ENCODE results near the gene MED14. TPM values are rescaled to one million over a fixed set of nuclear protein-coding genes. Genes with fewer than 3 reads are reported as not detected.

MED14 gene
- total RNA-seq, 2 donors from 2014 or later: 16.1 to 22.1 TPM

DNA sequence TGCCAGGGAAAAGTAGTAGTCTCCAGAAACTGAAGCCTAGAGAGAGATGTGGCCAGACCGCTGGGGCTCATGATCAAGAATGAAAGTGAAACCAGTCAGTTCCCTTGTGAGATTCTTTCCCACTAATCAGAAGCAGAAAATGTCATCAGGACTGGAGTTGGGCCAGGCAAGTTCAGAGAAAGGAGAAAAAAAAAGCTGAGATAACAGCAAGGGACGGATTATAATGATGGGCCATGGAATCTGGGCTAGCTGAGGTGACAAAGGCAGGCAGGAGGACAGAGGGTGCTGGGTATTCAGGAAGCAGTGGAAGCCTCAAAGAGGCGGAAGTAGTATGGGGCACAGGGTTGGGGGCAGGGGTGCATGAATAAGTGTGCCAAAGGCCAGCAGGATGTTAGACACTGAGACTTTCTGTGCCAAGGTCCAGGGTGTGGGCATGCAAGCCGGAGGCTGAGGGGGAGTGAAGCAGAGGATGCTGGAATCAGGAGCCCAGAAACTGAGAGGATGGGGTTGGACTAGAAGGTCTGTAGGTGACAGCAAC is 90.5 kb downstream of the MED14 start:
- peak; percentile 71 for DNase-seq (ENCODE audit: low spot score)
- Histone ChIP-seq H3K4me1 (peaks cover 0 to 51% of the 10 kb centered on the region in 2 donors), H3K27ac (peak overlapping the region; percentile 63 to 66)

DNA sequence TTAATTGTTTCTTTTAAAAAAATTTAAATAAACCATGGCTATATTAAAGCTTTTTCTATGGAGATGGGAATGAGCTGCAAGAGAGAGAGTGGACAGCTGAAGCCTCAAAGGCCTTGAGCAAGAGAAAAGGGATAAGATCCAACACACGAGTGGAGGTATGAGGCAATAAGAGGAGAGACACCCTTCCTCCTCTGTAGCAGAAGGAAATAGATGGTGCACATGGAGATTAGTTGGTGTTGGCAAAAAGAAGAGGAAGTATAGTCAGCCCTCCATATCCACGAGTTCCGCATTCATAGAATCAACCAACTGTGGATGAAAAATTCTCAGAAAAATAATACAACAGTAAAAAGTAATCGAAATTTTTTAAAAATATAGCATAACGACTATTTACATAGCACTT is 91.2 kb downstream of the MED14 start:
- peak overlapping the region in 1 of 2 donors; percentile 41 for H3K4me3 ChIP-seq
- peak overlapping the region; percentile 63 to 66 for H3K27ac ChIP-seq
- no peak for DNase-seq (ENCODE audit: low spot score)
- no peaks in the 10 kb centered on the region for H3K27me3 ChIP-seq
- no peaks in the 10 kb centered on the region for H3K36me3 ChIP-seq
- no peaks in the 10 kb centered on the region for H3K9me3 ChIP-seq
- TF ChIP-seq, protein P1, sequence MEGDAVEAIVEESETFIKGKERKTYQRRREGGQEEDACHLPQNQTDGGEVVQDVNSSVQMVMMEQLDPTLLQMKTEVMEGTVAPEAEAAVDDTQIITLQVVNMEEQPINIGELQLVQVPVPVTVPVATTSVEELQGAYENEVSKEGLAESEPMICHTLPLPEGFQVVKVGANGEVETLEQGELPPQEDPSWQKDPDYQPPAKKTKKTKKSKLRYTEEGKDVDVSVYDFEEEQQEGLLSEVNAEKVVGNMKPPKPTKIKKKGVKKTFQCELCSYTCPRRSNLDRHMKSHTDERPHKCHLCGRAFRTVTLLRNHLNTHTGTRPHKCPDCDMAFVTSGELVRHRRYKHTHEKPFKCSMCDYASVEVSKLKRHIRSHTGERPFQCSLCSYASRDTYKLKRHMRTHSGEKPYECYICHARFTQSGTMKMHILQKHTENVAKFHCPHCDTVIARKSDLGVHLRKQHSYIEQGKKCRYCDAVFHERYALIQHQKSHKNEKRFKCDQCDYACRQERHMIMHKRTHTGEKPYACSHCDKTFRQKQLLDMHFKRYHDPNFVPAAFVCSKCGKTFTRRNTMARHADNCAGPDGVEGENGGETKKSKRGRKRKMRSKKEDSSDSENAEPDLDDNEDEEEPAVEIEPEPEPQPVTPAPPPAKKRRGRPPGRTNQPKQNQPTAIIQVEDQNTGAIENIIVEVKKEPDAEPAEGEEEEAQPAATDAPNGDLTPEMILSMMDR (IDR thresholded peaks at IDR 0.05): no peak
- peaks cover 0 to 51% of the 10 kb centered on the region in 2 donors for H3K4me1 ChIP-seq

More for the DNA sequence above, 90.5 kb downstream of the MED14 start:
- Histone ChIP-seq H3K36me3 (no peaks in the 10 kb centered on the region), H3K4me3 (peak overlapping the region; percentile 24 to 41), H3K27me3 (no peaks in the 10 kb centered on the region), H3K9me3 (no peaks in the 10 kb centered on the region)
- TF ChIP-seq, protein P1 (IDR thresholded peaks at IDR 0.05): no peak

DNA sequence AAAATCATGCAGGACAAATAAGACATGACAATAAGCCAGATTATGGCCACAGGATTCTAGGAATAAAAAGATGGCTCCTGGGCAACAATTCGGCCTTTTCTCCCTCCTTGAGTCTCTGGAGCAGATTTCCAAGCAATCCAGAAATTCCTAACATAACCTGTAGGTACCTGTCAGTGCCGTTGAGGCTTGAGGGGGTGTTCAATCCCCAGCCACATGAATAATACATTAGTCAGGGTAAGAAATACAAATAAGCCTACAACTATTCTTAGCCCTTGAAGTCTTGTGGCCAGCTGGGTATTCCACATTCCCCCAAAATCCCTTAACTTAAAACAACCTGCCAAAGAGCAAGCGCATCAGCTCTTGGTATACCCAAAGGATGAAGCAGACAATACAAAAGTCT is 97.7 kb downstream of the MED14 start:
- Histone ChIP-seq H3K4me1 (peaks cover 0 to 9% of the 10 kb centered on the region in 2 donors), H3K4me3 (no peak overlapping the region), H3K27me3 (no peaks in the 10 kb centered on the region), H3K36me3 (peaks cover 36% of the 10 kb centered on the region), H3K9me3 (no peaks in the 10 kb centered on the region), H3K27ac (no peak overlapping the region)
- TF ChIP-seq, protein P1 (IDR thresholded peaks at IDR 0.05): no peak
- DNase-seq (ENCODE audit: low spot score): no peak

DNA sequence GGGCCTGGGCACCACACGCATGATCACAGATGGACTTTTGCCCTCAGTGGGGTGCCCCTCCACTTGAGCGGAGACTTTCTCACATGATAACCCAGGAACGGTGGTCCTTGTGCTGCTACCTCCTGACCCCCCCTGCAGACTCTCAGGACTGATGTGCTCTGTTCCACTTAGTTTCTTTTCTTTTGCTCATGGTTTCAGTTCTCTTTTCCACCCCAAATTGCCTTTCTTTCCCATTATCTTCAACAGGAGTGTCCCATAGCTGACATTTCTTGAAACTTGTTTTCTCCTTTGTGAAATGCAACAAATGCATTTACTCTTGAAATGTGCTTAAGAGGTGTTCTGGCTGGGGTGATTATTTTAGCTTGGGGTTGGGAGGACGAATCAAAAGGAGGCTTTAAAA is 103.1 kb downstream of the MED14 start:
- DNase-seq (ENCODE audit: low spot score): no peak
- TF ChIP-seq, protein P1 (IDR thresholded peaks at IDR 0.05): no peak
- Histone ChIP-seq H3K27ac (no peak overlapping the region), H3K27me3 (no peaks in the 10 kb centered on the region), H3K9me3 (no peaks in the 10 kb centered on the region), H3K4me3 (no peak overlapping the region), H3K4me1 (no peaks in the 10 kb centered on the region), H3K36me3 (peaks cover 56% of the 10 kb centered on the region)

DNA sequence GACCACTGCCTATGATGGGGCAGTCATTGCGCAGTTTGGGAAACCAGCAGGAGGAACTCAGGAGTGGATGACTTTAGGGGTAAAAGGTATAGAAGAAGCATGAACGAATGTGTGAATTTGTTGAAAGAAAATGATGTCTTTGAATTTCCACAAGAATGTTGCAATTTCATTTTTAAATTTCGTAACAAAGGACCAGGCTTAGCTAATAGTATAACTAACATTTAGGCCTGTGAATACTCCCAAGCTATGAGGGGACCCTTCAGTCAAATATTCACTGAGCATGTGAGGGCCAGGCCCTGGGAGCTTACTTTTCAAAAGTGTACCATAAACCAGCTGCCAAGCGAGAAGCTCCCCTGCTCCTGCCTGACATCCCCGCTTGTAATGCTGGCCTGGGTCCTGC is 106.8 kb downstream of the MED14 start:
- Histone ChIP-seq H3K27ac (no peak overlapping the region), H3K4me3 (no peak overlapping the region), H3K27me3 (peaks cover 0 to 5% of the 10 kb centered on the region in 2 donors), H3K9me3 (no peaks in the 10 kb centered on the region), H3K4me1 (no peaks in the 10 kb centered on the region), H3K36me3 (peaks cover 31% of the 10 kb centered on the region)
- no peak for DNase-seq (ENCODE audit: low spot score)
- TF ChIP-seq, protein P1 (IDR thresholded peaks at IDR 0.05): no peak

DNA sequence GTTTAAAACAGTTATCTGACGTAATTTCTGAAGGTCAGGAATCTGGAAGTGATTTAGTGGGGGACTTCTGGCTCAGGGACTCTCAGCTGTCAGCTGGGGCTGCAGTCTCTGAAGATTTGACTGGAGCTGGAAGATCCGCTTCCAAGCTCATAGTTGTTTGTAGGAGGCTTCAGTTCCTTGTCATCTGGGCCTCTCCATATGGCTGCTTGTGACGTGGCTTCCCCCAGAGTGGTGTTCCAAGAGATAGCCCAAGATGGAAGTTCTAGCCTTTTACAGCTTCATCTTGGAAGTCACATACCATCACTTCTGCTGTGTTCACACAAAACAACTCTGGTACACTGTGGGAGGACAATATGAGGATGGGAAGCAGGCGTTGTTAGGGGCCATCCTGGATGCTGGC is 110.0 kb downstream of the MED14 start:
- H3K4me1 ChIP-seq: no peaks in the 10 kb centered on the region

More for the DNA sequence above, 110.0 kb downstream of the MED14 start:
- DNase-seq (ENCODE audit: low spot score): no peak
- peaks cover 0 to 5% of the 10 kb centered on the region in 2 donors for H3K27me3 ChIP-seq
- no peaks in the 10 kb centered on the region for H3K9me3 ChIP-seq
- H3K4me3 ChIP-seq: no peak overlapping the region
- TF ChIP-seq, protein P1 (IDR thresholded peaks at IDR 0.05): no peak
- no peak overlapping the region for H3K27ac ChIP-seq
- H3K36me3 ChIP-seq: peaks cover 13% of the 10 kb centered on the region
